Activated T-helper 17 cell treated with anti-CD3 and anti-CD28 coated beads, Interleukin-2, amount 50 U/mL, for 72 hours (primary cell): ENCODE measurements around the gene WBP1L. TPM values are rescaled to one million over a fixed set of nuclear protein-coding genes. Genes with fewer than 3 reads are reported as not detected.
"Not testable (repeated sequence)": the region's sequence is repeated elsewhere in the genome, so short reads cannot be mapped to it uniquely, and the experiment has no call there.

Source experiments
- ATAC-seq: fragments of 150-1000 bp; cut with Tn5 transposase; replicated peaks from 2 replicates; pipeline ENCODE4 v1.10.0; 2021; ENCODE audit warnings: mild to moderate bottlenecking, moderate library complexity
- H3K27ac Mint-ChIP-seq: one replicate; pipeline ENCODE4 v1.8.0; 2022; ENCODE audit warnings: mixed read lengths
- H3K27me3 Mint-ChIP-seq: one replicate; pipeline ENCODE4 v1.8.0; 2022; ENCODE audit warnings: mixed read lengths
- H3K36me3 Mint-ChIP-seq: one replicate; pipeline ENCODE4 v1.8.0; 2022; ENCODE audit warnings: low read depth, mild to moderate bottlenecking, mixed read lengths
- H3K4me1 Mint-ChIP-seq: one replicate; pipeline ENCODE4 v1.8.0; 2022; ENCODE audit warnings: mixed read lengths
- H3K4me3 Mint-ChIP-seq: one replicate; pipeline ENCODE4 v1.8.0; 2022; ENCODE audit warnings: mild to moderate bottlenecking, mixed read lengths
- H3K9me3 Mint-ChIP-seq: one replicate; pipeline ENCODE4 v1.8.0; 2022; ENCODE audit warnings: mixed read lengths
- total RNA-seq, 2 donors: library from RNA; stranded (reverse); gene quantifications; one replicate each; pipeline ENCODE4 v1.2.3, GENCODE V29; 2022

Gene WBP1L
- total RNA-seq, 2 donors from 2014 or later: 18.4 to 24.8 TPM

- H3K27me3 Mint-ChIP-seq: no peaks in the 10 kb centered on the region
- no peak overlapping the region for H3K4me3 Mint-ChIP-seq
- peak overlapping the region; percentile 72 for H3K27ac Mint-ChIP-seq
- H3K4me1 Mint-ChIP-seq: peaks cover 4% of the 10 kb centered on the region
- H3K9me3 Mint-ChIP-seq: no peaks in the 10 kb centered on the region
- peaks cover 64% of the 10 kb centered on the region for H3K36me3 Mint-ChIP-seq
- no peak for ATAC-seq
Observed at GRCh38 chr10:102735065-102735562, 8.6 kb upstream of the WBP1L start.

- Mint-ChIP-seq H3K27ac (peak overlapping the region; percentile 65), H3K36me3 (peaks cover 33% of the 10 kb centered on the region)
Observed at GRCh38 chr10:102738692-102739121, 5.0 kb upstream of the WBP1L start.

GRCh38 chr10:102740229-102740628, 3.5 kb upstream of the WBP1L start:
- no peaks in the 10 kb centered on the region for H3K27me3 Mint-ChIP-seq
- peaks cover 27% of the 10 kb centered on the region for H3K36me3 Mint-ChIP-seq
- no peak for ATAC-seq
- H3K27ac Mint-ChIP-seq: no peak overlapping the region
- H3K4me1 Mint-ChIP-seq: peaks cover 18% of the 10 kb centered on the region
- peaks cover 6% of the 10 kb centered on the region for H3K9me3 Mint-ChIP-seq
- no peak overlapping the region for H3K4me3 Mint-ChIP-seq

More at GRCh38 chr10:102738692-102739121, 5.0 kb upstream of the WBP1L start:
- peaks cover 12% of the 10 kb centered on the region for H3K4me1 Mint-ChIP-seq
- no peaks in the 10 kb centered on the region for H3K27me3 Mint-ChIP-seq
- peaks cover 6% of the 10 kb centered on the region for H3K9me3 Mint-ChIP-seq
- H3K4me3 Mint-ChIP-seq: no peak overlapping the region
- no peak for ATAC-seq

- H3K9me3 Mint-ChIP-seq: peaks cover 6% of the 10 kb centered on the region
- no peak overlapping the region for H3K4me3 Mint-ChIP-seq
- no peak for ATAC-seq
- H3K36me3 Mint-ChIP-seq: peaks cover 22% of the 10 kb centered on the region
- H3K27ac Mint-ChIP-seq: no peak overlapping the region
- H3K27me3 Mint-ChIP-seq: no peaks in the 10 kb centered on the region
- H3K4me1 Mint-ChIP-seq: peaks cover 30% of the 10 kb centered on the region
Observed at GRCh38 chr10:102741726-102742237, 2.0 kb upstream of the WBP1L start.

- not testable (repeated sequence) for ATAC-seq, H3K9me3 Mint-ChIP-seq, H3K27me3 Mint-ChIP-seq
- peaks cover 24% of the 10 kb centered on the region for H3K36me3 Mint-ChIP-seq
- H3K4me1 Mint-ChIP-seq: peaks cover 32% of the 10 kb centered on the region
- peak overlapping the region; percentile 93 for H3K4me3 Mint-ChIP-seq
- H3K27ac Mint-ChIP-seq: peak overlapping the region; percentile 93
Observed at GRCh38 chr10:102742313-102742712, 1.4 kb upstream of the WBP1L start.

GRCh38 chr10:102743078-102743587, 615 bp upstream of the WBP1L start:
- ATAC-seq: peak; percentile 1
- H3K27ac Mint-ChIP-seq: peak overlapping the region; percentile 93
- H3K27me3 Mint-ChIP-seq: no peaks in the 10 kb centered on the region
- peaks cover 6% of the 10 kb centered on the region for H3K9me3 Mint-ChIP-seq
- H3K36me3 Mint-ChIP-seq: peaks cover 22% of the 10 kb centered on the region
- peak overlapping the region; percentile 93 for H3K4me3 Mint-ChIP-seq
- peaks cover 32% of the 10 kb centered on the region for H3K4me1 Mint-ChIP-seq

GRCh38 chr10:102744374-102745051, 765 bp downstream of the WBP1L start:
- Mint-ChIP-seq H3K4me3 (peak overlapping the region; percentile 93), H3K9me3 (peaks cover 6% of the 10 kb centered on the region), H3K4me1 (peaks cover 40% of the 10 kb centered on the region), H3K27me3 (no peaks in the 10 kb centered on the region), H3K36me3 (peaks cover 27% of the 10 kb centered on the region), H3K27ac (peak overlapping the region; percentile 93)
- peak; percentile 8 for ATAC-seq

GRCh38 chr10:102745157-102745556, 1.4 kb downstream of the WBP1L start:
- no peak for ATAC-seq
- Mint-ChIP-seq H3K4me3 (peak overlapping the region; percentile 93), H3K27me3 (no peaks in the 10 kb centered on the region), H3K27ac (peak overlapping the region; percentile 93), H3K9me3 (peaks cover 6% of the 10 kb centered on the region), H3K4me1 (peaks cover 40% of the 10 kb centered on the region), H3K36me3 (peaks cover 27% of the 10 kb centered on the region)

GRCh38 chr10:102752266-102752930, 8.7 kb downstream of the WBP1L start:
- Mint-ChIP-seq H3K4me1 (peaks cover 23% of the 10 kb centered on the region), H3K27me3 (no peaks in the 10 kb centered on the region), H3K9me3 (no peaks in the 10 kb centered on the region), H3K4me3 (peak overlapping the region; percentile 31), H3K27ac (peak overlapping the region; percentile 64), H3K36me3 (peaks cover 10% of the 10 kb centered on the region)
- no peak for ATAC-seq

- H3K27me3 Mint-ChIP-seq: no peaks in the 10 kb centered on the region
- ATAC-seq: peak; percentile 62
- peak overlapping the region; percentile 31 for H3K4me3 Mint-ChIP-seq
- peak overlapping the region; percentile 64 for H3K27ac Mint-ChIP-seq
- H3K9me3 Mint-ChIP-seq: no peaks in the 10 kb centered on the region
- H3K36me3 Mint-ChIP-seq: peaks cover 11% of the 10 kb centered on the region
- H3K4me1 Mint-ChIP-seq: peaks cover 24% of the 10 kb centered on the region
Observed at GRCh38 chr10:102752934-102753664, 9.4 kb downstream of the WBP1L start.

GRCh38 chr10:102753718-102754117, 10.0 kb downstream of the WBP1L start:
- no peak overlapping the region for H3K27ac Mint-ChIP-seq
- no peak overlapping the region for H3K4me3 Mint-ChIP-seq
- ATAC-seq: no peak
- no peaks in the 10 kb centered on the region for H3K9me3 Mint-ChIP-seq
- H3K4me1 Mint-ChIP-seq: peaks cover 24% of the 10 kb centered on the region
- H3K36me3 Mint-ChIP-seq: peaks cover 11% of the 10 kb centered on the region
- no peaks in the 10 kb centered on the region for H3K27me3 Mint-ChIP-seq

- Mint-ChIP-seq H3K27me3 (no peaks in the 10 kb centered on the region), H3K36me3 (peaks cover 26% of the 10 kb centered on the region), H3K4me3 (no peak overlapping the region), H3K27ac (no peak overlapping the region), H3K9me3 (no peaks in the 10 kb centered on the region), H3K4me1 (peaks cover 27% of the 10 kb centered on the region)
- no peak for ATAC-seq
Observed at GRCh38 chr10:102757323-102757722, 13.6 kb downstream of the WBP1L start.

GRCh38 chr10:102758240-102758932, 14.6 kb downstream of the WBP1L start:
- Mint-ChIP-seq H3K4me1 (peaks cover 21% of the 10 kb centered on the region), H3K4me3 (peak overlapping the region; percentile 7), H3K9me3 (no peaks in the 10 kb centered on the region), H3K36me3 (peaks cover 37% of the 10 kb centered on the region), H3K27me3 (no peaks in the 10 kb centered on the region), H3K27ac (no peak overlapping the region)
- no peak for ATAC-seq

- ATAC-seq, H3K9me3 Mint-ChIP-seq, H3K27ac Mint-ChIP-seq, H3K27me3 Mint-ChIP-seq: not testable (repeated sequence)
- Mint-ChIP-seq H3K36me3 (peaks cover 42% of the 10 kb centered on the region), H3K4me3 (peak overlapping the region; percentile 7), H3K4me1 (peaks cover 21% of the 10 kb centered on the region)
Observed at GRCh38 chr10:102758933-102759262, 15.2 kb downstream of the WBP1L start.
